ENCODE data around the gene MRGPRX4. TPM values are rescaled to one million over a fixed set of nuclear protein-coding genes. Genes with fewer than 3 reads are reported as not detected.

The MRGPRX4 gene
- total RNA-seq, 1 donor from 2014 or later, result not detected

DNA sequence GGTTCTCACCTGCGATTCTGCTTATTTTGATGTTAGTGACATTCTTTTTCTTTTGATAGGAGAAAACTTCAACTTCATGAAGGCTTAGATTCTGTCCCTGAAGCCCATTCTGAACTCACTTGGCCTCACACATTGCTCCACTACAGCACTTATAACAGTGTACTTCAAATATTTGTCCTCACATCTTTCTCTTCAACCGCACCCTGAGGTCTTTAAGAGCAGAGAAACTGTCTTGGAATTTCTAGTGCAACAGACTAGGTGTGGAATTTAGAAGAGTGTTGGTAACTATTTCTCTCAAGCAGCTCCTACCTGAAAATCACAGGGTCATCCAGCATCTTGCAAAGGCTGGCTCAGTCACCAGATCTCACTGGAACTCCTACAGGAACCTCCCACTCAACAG is 32.5 kb upstream of the MRGPRX4 start:
- TF ChIP-seq, protein P1, sequence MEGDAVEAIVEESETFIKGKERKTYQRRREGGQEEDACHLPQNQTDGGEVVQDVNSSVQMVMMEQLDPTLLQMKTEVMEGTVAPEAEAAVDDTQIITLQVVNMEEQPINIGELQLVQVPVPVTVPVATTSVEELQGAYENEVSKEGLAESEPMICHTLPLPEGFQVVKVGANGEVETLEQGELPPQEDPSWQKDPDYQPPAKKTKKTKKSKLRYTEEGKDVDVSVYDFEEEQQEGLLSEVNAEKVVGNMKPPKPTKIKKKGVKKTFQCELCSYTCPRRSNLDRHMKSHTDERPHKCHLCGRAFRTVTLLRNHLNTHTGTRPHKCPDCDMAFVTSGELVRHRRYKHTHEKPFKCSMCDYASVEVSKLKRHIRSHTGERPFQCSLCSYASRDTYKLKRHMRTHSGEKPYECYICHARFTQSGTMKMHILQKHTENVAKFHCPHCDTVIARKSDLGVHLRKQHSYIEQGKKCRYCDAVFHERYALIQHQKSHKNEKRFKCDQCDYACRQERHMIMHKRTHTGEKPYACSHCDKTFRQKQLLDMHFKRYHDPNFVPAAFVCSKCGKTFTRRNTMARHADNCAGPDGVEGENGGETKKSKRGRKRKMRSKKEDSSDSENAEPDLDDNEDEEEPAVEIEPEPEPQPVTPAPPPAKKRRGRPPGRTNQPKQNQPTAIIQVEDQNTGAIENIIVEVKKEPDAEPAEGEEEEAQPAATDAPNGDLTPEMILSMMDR (IDR thresholded peaks at IDR 0.05; ENCODE audit: partially characterized antibody, unreplicated experiment), result no peak
- Mint-ChIP-seq H3K27me3 (ENCODE audit: unreplicated experiment) (no peaks in the 10 kb centered on the region), H3K4me3 (ENCODE audit: unreplicated experiment) (no peak overlapping the region), H3K36me3 (ENCODE audit: unreplicated experiment) (peaks cover 7% of the 10 kb centered on the region), H3K4me1 (ENCODE audit: low read depth, unreplicated experiment) (no peaks in the 10 kb centered on the region), H3K9me3 (ENCODE audit: unreplicated experiment) (peaks cover 3% of the 10 kb centered on the region), H3K27ac (ENCODE audit: unreplicated experiment) (no peak overlapping the region)
- DNase-seq, result no peak

DNA sequence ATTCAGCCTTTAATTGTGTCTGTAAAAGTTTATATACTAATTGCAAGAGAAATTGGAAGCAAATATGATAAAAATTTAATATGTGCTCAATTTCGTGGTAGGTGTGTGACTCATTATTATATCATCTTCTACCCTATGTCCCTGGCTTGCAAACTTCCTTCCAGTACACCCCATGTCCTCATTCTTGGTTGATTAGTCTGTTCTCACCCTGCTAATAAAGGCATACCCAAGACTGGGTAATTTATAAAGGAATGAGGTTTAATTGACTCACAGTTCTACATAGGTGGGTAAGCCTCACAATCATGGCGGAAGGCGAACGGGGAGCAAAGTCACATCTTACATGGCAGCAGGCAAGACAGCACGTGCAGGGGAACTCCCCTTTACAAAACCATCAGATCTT is 28.4 kb upstream of the MRGPRX4 start:
- DNase-seq, result no peak
- Mint-ChIP-seq H3K27ac (ENCODE audit: unreplicated experiment) (no peak overlapping the region), H3K4me1 (ENCODE audit: low read depth, unreplicated experiment) (no peaks in the 10 kb centered on the region), H3K9me3 (ENCODE audit: unreplicated experiment) (no peaks in the 10 kb centered on the region), H3K27me3 (ENCODE audit: unreplicated experiment) (no peaks in the 10 kb centered on the region), H3K36me3 (ENCODE audit: unreplicated experiment) (no peaks in the 10 kb centered on the region), H3K4me3 (ENCODE audit: unreplicated experiment) (no peak overlapping the region)
- TF ChIP-seq, protein P1 (IDR thresholded peaks at IDR 0.05; ENCODE audit: partially characterized antibody, unreplicated experiment), result no peak

DNA sequence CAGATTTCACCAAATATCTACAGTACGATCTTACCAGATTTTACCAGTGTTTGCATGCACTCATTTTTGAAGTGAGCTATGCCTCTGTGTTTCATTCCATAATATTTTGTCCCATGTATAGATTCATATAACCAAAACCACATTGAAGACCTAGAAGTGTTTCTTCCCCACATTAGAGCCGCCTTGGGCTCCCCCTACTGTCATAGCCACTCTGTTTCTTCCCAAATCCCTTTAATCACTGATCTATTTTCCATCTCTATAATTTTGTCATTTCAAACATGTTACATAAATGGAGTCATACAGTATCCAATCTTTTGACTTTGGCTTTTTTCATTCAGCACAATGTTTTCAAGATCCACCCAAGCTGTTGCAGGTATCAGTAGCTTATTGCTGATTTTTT is 27.6 kb upstream of the MRGPRX4 start:
- Mint-ChIP-seq H3K9me3 (ENCODE audit: unreplicated experiment) (no peaks in the 10 kb centered on the region), H3K36me3 (ENCODE audit: unreplicated experiment) (no peaks in the 10 kb centered on the region), H3K27me3 (ENCODE audit: unreplicated experiment) (no peaks in the 10 kb centered on the region), H3K27ac (ENCODE audit: unreplicated experiment) (no peak overlapping the region), H3K4me1 (ENCODE audit: low read depth, unreplicated experiment) (no peaks in the 10 kb centered on the region), H3K4me3 (ENCODE audit: unreplicated experiment) (no peak overlapping the region)
- DNase-seq, result no peak
- TF ChIP-seq, protein P1 (IDR thresholded peaks at IDR 0.05; ENCODE audit: partially characterized antibody, unreplicated experiment), result no peak

DNA sequence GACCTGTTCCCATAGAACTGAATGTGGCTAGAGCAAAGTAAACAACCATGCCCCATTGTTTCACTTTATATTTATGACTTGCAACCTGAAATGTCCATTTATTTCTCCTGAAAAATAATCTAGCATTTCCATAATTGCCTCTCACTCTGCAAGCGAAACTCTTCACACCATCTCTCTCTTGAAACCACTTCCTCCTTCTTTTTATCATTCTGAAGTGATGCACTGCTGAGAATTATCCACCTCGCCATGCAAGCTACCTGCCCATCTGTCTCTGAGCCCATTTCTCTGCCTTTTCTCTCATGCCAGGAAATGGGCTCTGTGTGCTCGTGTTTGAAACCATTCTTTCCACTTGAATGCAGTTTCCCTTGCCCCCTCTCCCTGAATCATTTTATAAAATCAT is 26.8 kb upstream of the MRGPRX4 start:
- Mint-ChIP-seq H3K27me3 (ENCODE audit: unreplicated experiment) (no peaks in the 10 kb centered on the region), H3K36me3 (ENCODE audit: unreplicated experiment) (no peaks in the 10 kb centered on the region), H3K27ac (ENCODE audit: unreplicated experiment) (no peak overlapping the region), H3K9me3 (ENCODE audit: unreplicated experiment) (no peaks in the 10 kb centered on the region), H3K4me1 (ENCODE audit: low read depth, unreplicated experiment) (no peaks in the 10 kb centered on the region), H3K4me3 (ENCODE audit: unreplicated experiment) (no peak overlapping the region)
- TF ChIP-seq, protein P1 (IDR thresholded peaks at IDR 0.05; ENCODE audit: partially characterized antibody, unreplicated experiment), result no peak
- no peak for DNase-seq

DNA sequence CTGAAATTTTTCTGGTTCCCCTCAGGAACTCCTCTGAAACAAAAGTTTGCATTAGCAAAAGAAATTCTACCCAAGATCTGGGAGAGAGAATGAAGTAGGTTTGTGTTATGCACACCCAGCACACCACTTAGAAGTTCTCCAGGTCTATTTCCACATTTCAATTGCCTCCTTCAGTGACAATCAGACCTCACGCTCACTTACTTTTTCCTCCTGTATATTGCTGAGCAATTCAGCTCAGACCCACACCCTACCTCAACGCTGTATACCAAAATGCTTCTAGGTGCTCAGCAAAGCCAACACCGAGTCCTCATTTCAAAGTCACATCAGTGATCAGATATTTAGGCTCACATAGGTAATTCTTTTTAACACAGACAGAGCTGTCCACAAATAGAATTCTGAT is 21.1 kb upstream of the MRGPRX4 start:
- no peaks in the 10 kb centered on the region for H3K4me1 Mint-ChIP-seq (ENCODE audit: low read depth, unreplicated experiment)
- no peaks in the 10 kb centered on the region for H3K27me3 Mint-ChIP-seq (ENCODE audit: unreplicated experiment)
- H3K9me3 Mint-ChIP-seq (ENCODE audit: unreplicated experiment), result peaks cover 2% of the 10 kb centered on the region
- no peak for DNase-seq
- no peak overlapping the region for H3K4me3 Mint-ChIP-seq (ENCODE audit: unreplicated experiment)
- H3K27ac Mint-ChIP-seq (ENCODE audit: unreplicated experiment), result no peak overlapping the region
- TF ChIP-seq, protein P1 (IDR thresholded peaks at IDR 0.05; ENCODE audit: partially characterized antibody, unreplicated experiment), result no peak
- H3K36me3 Mint-ChIP-seq (ENCODE audit: unreplicated experiment), result no peaks in the 10 kb centered on the region
